OCI-LY3 (cell line): ENCODE results near the gene ADGRD1.

Experiments used
- H2AFZ ChIP-seq: fragments of 200-600, 300-600 bp; shearing (Covaris generic); 2 replicates; pipeline ENCODE4 v1.6.0; 2014; ENCODE audit warnings: antibody characterized with exemption, low read depth, low read length
- H3K27ac ChIP-seq: fragments of 200-600, 300-600 bp; sonication (generic); 2 replicates; pipeline ENCODE4 v1.5.1; 2014; ENCODE audit warnings: mild to moderate bottlenecking, low read length, moderate library complexity, mixed read lengths
- H3K27me3 ChIP-seq: fragments of 200-600, 300-600 bp; sonication (generic); 2 replicates; pipeline ENCODE4 v1.6.1; 2014; ENCODE audit warnings: low read depth, low read length, mixed read lengths
- H3K36me3 ChIP-seq: fragments of 200-600, 300-600 bp; sonication (generic); replicated peaks from 2 replicates; pipeline ENCODE3; 2014; ENCODE audit warnings: low read depth, low read length, mixed read lengths
- H3K4me1 ChIP-seq: fragments of 300-600, 200-600 bp; sonication (generic); 2 replicates; pipeline ENCODE4 v1.6.1; 2014; ENCODE audit warnings: low read length, mixed read lengths
- H3K4me2 ChIP-seq: fragments of 200-600, 300-600 bp; sonication (generic); 2 replicates; pipeline ENCODE4 v1.6.1; 2014; ENCODE audit warnings: low read length, mixed read lengths
- H3K4me3 ChIP-seq: fragments of 300-600, 200-600 bp; sonication (generic); 2 replicates; pipeline ENCODE4 v1.5.1; 2014; ENCODE audit warnings: antibody characterized with exemption, mild to moderate bottlenecking, low read length, moderate library complexity
- H3K79me2 ChIP-seq: fragments of 300-600, 200-600 bp; shearing (Covaris generic); 2 replicates; pipeline ENCODE4 v1.6.1; 2014; ENCODE audit warnings: mild to moderate bottlenecking, low read length, mixed read lengths
- H3K9ac ChIP-seq: fragments of 300-600, 200-600 bp; shearing (Covaris generic); 2 replicates; pipeline ENCODE4 v1.6.0; 2014; ENCODE audit warnings: mild to moderate bottlenecking, low read length, moderate library complexity
- H3K9me3 ChIP-seq: fragments of 200-600, 300-600 bp; shearing (Covaris generic); 2 replicates; pipeline ENCODE4 v1.6.1; 2014; ENCODE audit warnings: low read length, mixed read lengths; ENCODE audit not compliant: insufficient read depth
- H4K20me1 ChIP-seq: fragments of 200-600, 300-600 bp; sonication (generic); 2 replicates; pipeline ENCODE4 v1.6.1; 2016; ENCODE audit warnings: low read length, mixed read lengths; ENCODE audit not compliant: insufficient read depth
- EZH2phosphoT487 ChIP-seq: fragments of 200-600 bp; shearing (Covaris generic); IDR thresholded peaks from 2 replicates; pipeline ENCODE4 v1.6.1; 2018; ENCODE audit warnings: antibody characterized with exemption, mixed run types, low read depth
- TF ChIP-seq, protein P1 (sequence below): fragments of 200-600, 300-600 bp; sonication (generic); IDR thresholded peaks from 2 replicates; pipeline ENCODE4 v1.5.1; 2014; ENCODE audit warnings: antibody characterized with exemption, low read length, low read depth

ADGRD1 gene

DNA sequence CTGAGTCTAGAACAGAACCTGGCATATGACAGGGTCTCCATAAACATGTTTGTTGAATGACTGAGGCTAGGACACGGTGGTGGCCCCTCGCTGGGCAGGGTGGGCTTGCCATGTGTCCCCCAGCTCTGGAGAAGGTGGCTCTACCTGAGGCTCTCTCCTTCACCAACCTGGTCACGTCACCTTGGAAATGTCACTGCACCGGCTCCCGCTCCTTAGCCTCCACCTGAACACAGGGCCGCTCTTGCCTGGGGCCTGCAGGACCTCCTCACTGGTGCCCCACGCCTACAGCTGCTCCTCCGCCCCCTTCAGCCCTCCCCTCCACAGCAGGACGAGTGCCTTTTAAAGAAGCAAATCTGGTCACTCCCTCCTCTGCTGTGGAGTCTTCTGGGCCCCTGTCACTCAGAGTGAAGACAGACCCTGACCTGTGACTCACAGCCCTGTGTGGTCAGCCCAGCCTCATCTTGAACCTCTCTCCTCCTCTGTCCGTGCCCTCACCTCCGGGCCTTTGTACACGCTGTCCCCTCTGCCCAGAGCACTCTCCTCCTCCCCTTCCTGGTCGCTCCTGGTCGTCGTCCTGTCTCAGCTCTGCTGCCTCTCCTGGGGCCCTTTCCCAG, 81.0 kb downstream of the ADGRD1 start:
- Histone ChIP-seq H3K4me3 (no peak overlapping the region), H4K20me1 (no peaks in the 10 kb centered on the region), H3K27me3 (no peaks in the 10 kb centered on the region), H3K9ac (no peak overlapping the region), H3K9me3 (no peaks in the 10 kb centered on the region), H3K79me2 (no peaks in the 10 kb centered on the region), H2AFZ (no peak overlapping the region), H3K4me1 (no peaks in the 10 kb centered on the region), H3K27ac (no peak overlapping the region), H3K36me3 (no peaks in the 10 kb centered on the region), H3K4me2 (no peak overlapping the region)
- no peak for TF ChIP-seq EZH2phosphoT487
- TF ChIP-seq, protein P1, sequence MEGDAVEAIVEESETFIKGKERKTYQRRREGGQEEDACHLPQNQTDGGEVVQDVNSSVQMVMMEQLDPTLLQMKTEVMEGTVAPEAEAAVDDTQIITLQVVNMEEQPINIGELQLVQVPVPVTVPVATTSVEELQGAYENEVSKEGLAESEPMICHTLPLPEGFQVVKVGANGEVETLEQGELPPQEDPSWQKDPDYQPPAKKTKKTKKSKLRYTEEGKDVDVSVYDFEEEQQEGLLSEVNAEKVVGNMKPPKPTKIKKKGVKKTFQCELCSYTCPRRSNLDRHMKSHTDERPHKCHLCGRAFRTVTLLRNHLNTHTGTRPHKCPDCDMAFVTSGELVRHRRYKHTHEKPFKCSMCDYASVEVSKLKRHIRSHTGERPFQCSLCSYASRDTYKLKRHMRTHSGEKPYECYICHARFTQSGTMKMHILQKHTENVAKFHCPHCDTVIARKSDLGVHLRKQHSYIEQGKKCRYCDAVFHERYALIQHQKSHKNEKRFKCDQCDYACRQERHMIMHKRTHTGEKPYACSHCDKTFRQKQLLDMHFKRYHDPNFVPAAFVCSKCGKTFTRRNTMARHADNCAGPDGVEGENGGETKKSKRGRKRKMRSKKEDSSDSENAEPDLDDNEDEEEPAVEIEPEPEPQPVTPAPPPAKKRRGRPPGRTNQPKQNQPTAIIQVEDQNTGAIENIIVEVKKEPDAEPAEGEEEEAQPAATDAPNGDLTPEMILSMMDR, result no peak

DNA sequence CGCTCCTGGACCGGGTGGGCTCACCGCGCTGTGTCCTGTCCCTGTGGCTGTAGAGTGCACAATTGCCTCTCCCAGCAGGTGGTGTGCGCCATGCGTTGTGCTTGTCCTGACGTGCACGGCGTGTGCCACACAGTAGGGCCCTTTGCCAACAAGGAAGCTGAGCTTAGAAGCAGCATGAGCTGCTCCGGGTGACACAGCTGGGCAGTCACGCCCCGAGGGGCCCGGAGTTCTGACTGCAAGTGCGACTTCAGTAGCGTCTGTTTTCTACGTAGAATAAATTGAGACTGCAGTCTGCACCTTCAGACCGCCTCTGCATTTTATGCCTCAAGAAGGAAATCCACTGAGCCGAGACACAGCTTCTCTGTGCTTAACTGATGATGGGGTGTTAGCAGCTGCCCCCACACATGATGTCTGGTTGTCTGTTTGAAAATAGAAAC, 81.6 kb downstream of the ADGRD1 start:
- no peaks in the 10 kb centered on the region for H3K79me2 ChIP-seq
- H3K4me2 ChIP-seq, result no peak overlapping the region
- no peaks in the 10 kb centered on the region for H3K4me1 ChIP-seq
- H4K20me1 ChIP-seq, result no peaks in the 10 kb centered on the region
- H3K4me3 ChIP-seq, result no peak overlapping the region
- no peaks in the 10 kb centered on the region for H3K9me3 ChIP-seq
- TF ChIP-seq, protein P1, result no peak
- no peak for TF ChIP-seq EZH2phosphoT487
- H3K9ac ChIP-seq, result no peak overlapping the region
- H3K27me3 ChIP-seq, result no peaks in the 10 kb centered on the region
- no peaks in the 10 kb centered on the region for H3K36me3 ChIP-seq
- H2AFZ ChIP-seq, result no peak overlapping the region
- no peak overlapping the region for H3K27ac ChIP-seq

- Histone ChIP-seq H3K79me2 (no peaks in the 10 kb centered on the region), H3K36me3 (no peaks in the 10 kb centered on the region), H3K9ac (no peak overlapping the region), H3K27ac (no peak overlapping the region), H4K20me1 (no peaks in the 10 kb centered on the region), H3K4me2 (no peak overlapping the region), H3K4me3 (no peak overlapping the region), H2AFZ (no peak overlapping the region), H3K4me1 (no peaks in the 10 kb centered on the region), H3K27me3 (no peaks in the 10 kb centered on the region), H3K9me3 (no peaks in the 10 kb centered on the region)
- no peak for TF ChIP-seq EZH2phosphoT487
- TF ChIP-seq, protein P1, result no peak
Measured at GRCh38 chr12:131038159-131038558, 84.5 kb downstream of the ADGRD1 start.

DNA sequence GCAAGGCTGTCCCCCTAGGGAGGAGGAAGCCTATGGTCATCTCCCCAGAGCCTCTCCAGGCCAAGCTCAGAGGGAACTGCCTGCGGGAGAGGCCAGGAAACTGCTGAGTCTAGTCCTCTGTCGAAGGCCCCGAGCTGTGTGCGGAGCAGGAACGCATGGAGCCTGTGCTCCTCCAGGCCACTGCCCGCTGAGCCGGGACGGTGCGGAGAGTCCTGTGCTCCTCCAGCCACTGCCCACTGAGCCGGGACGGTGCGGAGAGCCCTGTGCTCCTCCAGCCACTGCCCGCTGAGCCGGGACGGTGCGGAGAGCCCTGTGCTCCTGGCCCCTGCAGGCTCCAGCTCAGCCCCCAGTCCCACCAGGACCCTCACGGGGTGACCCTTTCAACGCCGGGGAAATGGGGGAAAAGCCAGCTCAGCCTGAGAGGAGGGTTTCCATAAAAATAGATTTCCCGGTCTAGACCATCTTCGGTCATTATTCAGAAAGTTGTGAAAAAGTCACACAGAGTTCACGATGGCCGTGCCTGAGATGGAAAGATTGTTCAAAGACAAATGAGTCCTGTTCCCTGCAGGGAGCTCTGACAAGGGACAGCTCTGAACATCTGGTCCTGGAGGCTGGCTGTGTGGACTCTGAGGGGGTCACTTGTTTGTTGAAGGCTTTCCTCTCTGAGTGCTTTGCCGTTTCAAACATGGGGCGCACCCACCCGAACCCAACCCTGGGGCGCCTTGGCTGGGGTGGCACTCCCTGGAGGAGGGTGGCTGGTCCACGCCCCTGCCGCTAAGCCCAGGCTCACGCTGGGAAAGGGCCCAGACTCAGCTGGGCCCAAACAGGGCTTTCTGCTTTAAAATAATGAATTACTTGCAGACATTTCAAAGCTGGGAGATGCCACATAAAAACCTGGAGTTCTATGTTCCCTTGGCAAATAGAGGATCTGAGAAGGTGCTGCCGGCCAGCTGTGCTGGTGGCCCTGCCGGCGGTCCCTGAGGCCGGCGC, 85.5 kb downstream of the ADGRD1 start:
- H3K9ac ChIP-seq, result no peak overlapping the region
- no peak overlapping the region for H3K4me3 ChIP-seq
- H3K27ac ChIP-seq, result no peak overlapping the region
- H3K9me3 ChIP-seq, result no peaks in the 10 kb centered on the region
- TF ChIP-seq, protein P1, result no peak
- no peak for TF ChIP-seq EZH2phosphoT487
- no peaks in the 10 kb centered on the region for H3K79me2 ChIP-seq
- no peaks in the 10 kb centered on the region for H3K27me3 ChIP-seq
- H4K20me1 ChIP-seq, result no peaks in the 10 kb centered on the region
- no peak overlapping the region for H3K4me2 ChIP-seq
- H3K4me1 ChIP-seq, result no peaks in the 10 kb centered on the region
- no peak overlapping the region for H2AFZ ChIP-seq
- no peaks in the 10 kb centered on the region for H3K36me3 ChIP-seq
